ENCODE measurements around the gene RAB20.

- TF ChIP-seq EZH2 (IDR thresholded peaks at IDR 0.05; ENCODE audit: insufficient read depth, low read length), result no peak
- no peak for TF ChIP-seq CTCF (IDR thresholded peaks at IDR 0.05; ENCODE audit: insufficient read depth, low read depth, low read length)
Observed at GRCh38 chr13:110499621-110500281, 61.8 kb downstream of the RAB20 start.

Measured in astrocyte (in vitro differentiated cells and primary cell).